ENCODE measurements around the gene YTHDF2. TPM values are rescaled to one million over a fixed set of nuclear protein-coding genes. Genes with fewer than 3 reads are reported as not detected.
A peak's percentile ranks its signal among the peaks of the same experiment; 100 is the strongest.

YTHDF2 gene
- total and polyA plus RNA-seq, 8 donors: 17.3 to 40.6 (median 23.6) TPM

DNA sequence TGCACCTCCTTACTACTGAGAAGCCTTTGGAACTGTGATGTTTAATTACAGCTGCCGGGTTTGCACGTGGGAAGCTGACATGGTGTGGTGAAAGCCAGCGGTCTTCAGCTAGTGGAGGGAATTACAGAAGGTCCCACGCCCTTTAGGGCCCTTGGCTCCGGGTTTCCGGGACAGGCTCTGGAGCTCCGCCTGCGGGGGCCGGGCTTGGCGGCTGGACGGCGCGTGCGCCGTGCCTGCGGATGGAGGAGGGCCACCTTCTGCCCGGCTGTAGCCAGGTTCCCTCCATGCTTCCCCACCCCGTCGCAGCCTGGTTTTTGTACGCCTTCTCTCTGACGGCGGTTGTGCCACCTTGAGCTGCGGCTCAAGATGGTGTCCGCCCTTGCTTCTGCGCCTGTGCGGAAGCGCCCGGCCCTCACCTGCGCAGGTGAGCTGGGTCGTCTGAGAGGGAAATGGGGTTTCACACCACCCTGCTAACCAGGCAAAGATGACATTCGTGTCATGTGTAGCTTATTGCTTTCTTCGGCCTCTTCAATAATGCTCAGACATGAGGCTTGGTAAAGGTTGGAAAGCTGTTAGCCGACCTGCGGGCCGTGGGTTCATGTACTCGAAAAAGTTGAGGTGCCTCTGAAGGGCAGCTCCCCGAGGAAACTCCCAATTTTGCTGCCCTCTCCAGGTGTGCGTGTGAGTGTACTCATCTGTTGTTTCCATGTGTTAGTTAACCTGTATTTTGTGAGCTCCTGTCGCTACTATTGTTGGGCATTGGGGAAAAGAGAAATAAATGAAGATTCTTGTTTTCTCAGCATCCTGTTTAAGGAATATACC lies 38.6 kb downstream of the YTHDF2 start:
- ATAC-seq: peak; percentile 95 to 98 (median 96)

DNA sequence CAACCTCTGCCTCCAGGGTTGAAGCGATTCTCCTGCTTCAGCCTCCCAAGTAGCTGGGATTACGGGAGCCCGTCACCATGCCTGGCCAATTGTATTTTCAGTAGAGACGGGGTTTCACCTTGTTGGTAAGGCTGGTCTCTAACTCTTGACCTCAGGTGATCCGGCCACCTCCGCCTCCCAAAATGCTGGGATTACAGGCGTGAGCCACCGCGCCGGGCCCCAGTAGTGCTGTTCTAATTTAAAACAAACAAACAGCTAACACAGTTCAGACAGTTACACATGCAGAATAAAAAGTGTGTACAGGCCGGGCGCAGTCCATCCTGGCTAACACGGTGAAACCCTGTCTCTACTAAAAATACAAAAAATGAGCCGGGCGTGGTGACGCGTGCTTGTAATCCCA lies 39.6 kb downstream of the YTHDF2 start:
- Histone ChIP-seq H3K27me3 (no peaks in the 10 kb centered on the region), H3K36me3 (no peaks in the 10 kb centered on the region), H3K4me3 (peak overlapping the region in 1 of 4 donors; percentile 50), H3K9me3 (no peaks in the 10 kb centered on the region), H3K27ac (no peak overlapping the region), H3K4me1 (peaks cover 0 to 5% (median 0%) of the 10 kb centered on the region in 3 donors)
- ATAC-seq (no peak), DNase-seq (no peak), FAIRE-seq (no peak)
- 95 to 97% methylated on average over 17 of the region's 17 CpGs for WGBS, 2 donors
- TF ChIP-seq, protein P1, sequence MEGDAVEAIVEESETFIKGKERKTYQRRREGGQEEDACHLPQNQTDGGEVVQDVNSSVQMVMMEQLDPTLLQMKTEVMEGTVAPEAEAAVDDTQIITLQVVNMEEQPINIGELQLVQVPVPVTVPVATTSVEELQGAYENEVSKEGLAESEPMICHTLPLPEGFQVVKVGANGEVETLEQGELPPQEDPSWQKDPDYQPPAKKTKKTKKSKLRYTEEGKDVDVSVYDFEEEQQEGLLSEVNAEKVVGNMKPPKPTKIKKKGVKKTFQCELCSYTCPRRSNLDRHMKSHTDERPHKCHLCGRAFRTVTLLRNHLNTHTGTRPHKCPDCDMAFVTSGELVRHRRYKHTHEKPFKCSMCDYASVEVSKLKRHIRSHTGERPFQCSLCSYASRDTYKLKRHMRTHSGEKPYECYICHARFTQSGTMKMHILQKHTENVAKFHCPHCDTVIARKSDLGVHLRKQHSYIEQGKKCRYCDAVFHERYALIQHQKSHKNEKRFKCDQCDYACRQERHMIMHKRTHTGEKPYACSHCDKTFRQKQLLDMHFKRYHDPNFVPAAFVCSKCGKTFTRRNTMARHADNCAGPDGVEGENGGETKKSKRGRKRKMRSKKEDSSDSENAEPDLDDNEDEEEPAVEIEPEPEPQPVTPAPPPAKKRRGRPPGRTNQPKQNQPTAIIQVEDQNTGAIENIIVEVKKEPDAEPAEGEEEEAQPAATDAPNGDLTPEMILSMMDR (IDR thresholded peaks at IDR 0.05): no peak
- intact Hi-C loops (cut with DNase I): no loop called here

More for the DNA sequence above, 38.6 kb downstream of the YTHDF2 start:
- WGBS, 2 donors: 4 to 6% methylated on average over 30 to 39 of the region's 39 CpGs
- TF ChIP-seq, protein P1 (IDR thresholded peaks at IDR 0.05): no peak
- H3K4me3 ChIP-seq: peak overlapping the region; percentile 18 to 50 (median 32)
- no peaks in the 10 kb centered on the region for H3K27me3 ChIP-seq
- H3K4me1 ChIP-seq: peaks cover 0 to 5% (median 0%) of the 10 kb centered on the region in 3 donors
- peak overlapping the region; percentile 45 to 78 (median 68) for H3K27ac ChIP-seq
- H3K9me3 ChIP-seq: no peaks in the 10 kb centered on the region
- FAIRE-seq (no peak), DNase-seq (peak; percentile 79 to 92 (median 86))
- H3K36me3 ChIP-seq: no peaks in the 10 kb centered on the region
- intact Hi-C loops (cut with DNase I): no loop called here

DNA sequence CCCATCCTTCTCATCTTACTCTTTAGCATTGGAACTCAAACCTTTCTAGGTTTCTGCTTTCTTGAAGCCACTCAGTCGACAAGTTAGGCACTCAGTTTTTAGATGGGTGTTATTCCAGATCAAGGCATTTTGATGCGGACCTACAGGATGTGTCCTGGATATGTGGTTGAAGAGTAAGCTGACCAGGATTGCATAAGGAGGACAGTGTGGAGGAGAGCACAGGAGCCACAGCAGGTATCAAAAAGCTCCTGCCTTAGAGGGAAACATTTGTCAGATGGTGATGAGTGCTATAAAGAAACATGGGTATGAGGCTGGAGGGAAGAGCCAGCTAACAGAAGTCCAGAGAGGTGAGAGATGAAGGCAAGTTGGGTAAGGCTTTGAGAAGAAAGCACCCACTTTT lies 41.3 kb downstream of the YTHDF2 start:
- intact Hi-C loops (cut with DNase I): no loop called here
- H3K36me3 ChIP-seq: no peaks in the 10 kb centered on the region
- TF ChIP-seq, protein P1 (IDR thresholded peaks at IDR 0.05): no peak
- ATAC-seq (no peak), FAIRE-seq (no peak), DNase-seq (no peak)
- H3K9me3 ChIP-seq: no peaks in the 10 kb centered on the region
- WGBS, 2 donors: 81 to 87% methylated on average over 2 of the region's 2 CpGs
- H3K27me3 ChIP-seq: no peaks in the 10 kb centered on the region
- no peak overlapping the region for H3K4me3 ChIP-seq
- no peak overlapping the region for H3K27ac ChIP-seq
- H3K4me1 ChIP-seq: peaks cover 0 to 5% (median 0%) of the 10 kb centered on the region in 3 donors

DNA sequence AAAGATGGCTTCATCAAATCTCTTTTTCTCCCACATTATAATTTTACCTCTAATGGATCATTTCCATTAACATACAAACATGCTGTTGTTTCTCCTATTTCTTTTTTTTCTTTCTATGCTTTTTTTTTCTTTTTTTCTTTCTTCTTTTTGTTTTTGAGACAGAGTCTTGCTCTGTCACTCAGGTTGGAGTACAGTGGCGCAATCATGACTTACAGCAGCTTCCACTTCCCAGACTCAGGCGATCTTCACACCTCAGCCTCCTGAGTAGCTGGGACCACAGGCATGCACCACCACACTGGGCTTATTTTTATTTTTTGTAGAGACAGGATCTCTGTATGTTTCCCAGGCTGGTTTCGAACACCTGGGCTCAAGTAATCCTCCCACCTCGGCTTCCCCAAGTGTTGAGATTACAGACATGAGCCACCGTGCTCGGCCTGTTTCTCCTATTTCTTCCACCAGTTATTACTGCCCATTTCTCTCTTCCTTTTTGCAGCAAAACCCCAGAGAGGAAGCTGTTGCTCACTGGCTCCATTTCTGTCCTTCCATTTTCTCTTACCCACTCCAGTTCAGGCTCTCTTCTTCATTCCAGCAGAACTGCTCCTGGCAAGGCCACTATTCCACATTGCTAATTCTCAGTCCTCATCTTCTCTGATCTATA lies 43.1 kb downstream of the YTHDF2 start:
- 86 to 91% methylated on average over 6 of the region's 6 CpGs for WGBS, 2 donors
- FAIRE-seq (no peak), DNase-seq (no peak), ATAC-seq (no peak)
- no peaks in the 10 kb centered on the region for H3K9me3 ChIP-seq
- TF ChIP-seq, protein P1 (IDR thresholded peaks at IDR 0.05): no peak
- no peak overlapping the region for H3K4me3 ChIP-seq
- intact Hi-C loops (cut with DNase I): loop anchor here in 1 of 3 donors (5.0 to 10.0 kb wide), 2 partner anchors 97 to 425 kb away; no protein-coding TSS in a partner anchor
- H3K27me3 ChIP-seq: no peaks in the 10 kb centered on the region
- H3K36me3 ChIP-seq: no peaks in the 10 kb centered on the region
- no peak overlapping the region for H3K27ac ChIP-seq
- peaks cover 0 to under 1% (median 0%) of the 10 kb centered on the region in 3 donors for H3K4me1 ChIP-seq
